ENCODE data around the gene TMEM233.

TMEM233 gene

DNA sequence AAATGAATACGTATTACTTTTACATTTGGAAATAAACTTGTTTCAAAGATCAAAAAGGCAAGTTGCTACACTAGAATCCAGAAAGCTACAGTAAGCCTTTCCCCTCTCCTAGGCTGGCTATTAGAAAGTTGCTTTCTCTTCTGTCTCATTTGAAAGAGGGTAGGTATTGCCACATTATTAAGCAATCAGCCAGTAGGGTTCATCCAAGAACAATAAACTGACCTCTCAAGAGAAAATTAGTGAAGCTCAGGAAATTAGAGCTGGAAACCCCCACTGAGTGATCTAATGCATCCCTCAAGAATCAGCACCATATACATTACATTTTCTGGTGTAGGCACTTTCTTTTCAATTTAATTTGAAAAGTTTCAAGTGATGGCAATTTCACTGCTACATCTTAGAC is 4.5 kb upstream of the TMEM233 start:
- ChIA-PET CTCF (interaction anchor here (1.4 kb wide), 1 partner anchor 44 kb away, joined by 4 read pairs; no protein-coding TSS in a partner anchor), POLR2A (no interaction called here)
- TF ChIP-seq, protein P1, sequence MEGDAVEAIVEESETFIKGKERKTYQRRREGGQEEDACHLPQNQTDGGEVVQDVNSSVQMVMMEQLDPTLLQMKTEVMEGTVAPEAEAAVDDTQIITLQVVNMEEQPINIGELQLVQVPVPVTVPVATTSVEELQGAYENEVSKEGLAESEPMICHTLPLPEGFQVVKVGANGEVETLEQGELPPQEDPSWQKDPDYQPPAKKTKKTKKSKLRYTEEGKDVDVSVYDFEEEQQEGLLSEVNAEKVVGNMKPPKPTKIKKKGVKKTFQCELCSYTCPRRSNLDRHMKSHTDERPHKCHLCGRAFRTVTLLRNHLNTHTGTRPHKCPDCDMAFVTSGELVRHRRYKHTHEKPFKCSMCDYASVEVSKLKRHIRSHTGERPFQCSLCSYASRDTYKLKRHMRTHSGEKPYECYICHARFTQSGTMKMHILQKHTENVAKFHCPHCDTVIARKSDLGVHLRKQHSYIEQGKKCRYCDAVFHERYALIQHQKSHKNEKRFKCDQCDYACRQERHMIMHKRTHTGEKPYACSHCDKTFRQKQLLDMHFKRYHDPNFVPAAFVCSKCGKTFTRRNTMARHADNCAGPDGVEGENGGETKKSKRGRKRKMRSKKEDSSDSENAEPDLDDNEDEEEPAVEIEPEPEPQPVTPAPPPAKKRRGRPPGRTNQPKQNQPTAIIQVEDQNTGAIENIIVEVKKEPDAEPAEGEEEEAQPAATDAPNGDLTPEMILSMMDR (IDR thresholded peaks at IDR 0.05; ENCODE audit: control extremely low read depth, extremely low read depth, low read depth, missing control alignments) = no peak
- DNase-seq (ENCODE audit: extremely low spot score) = no peak

DNA sequence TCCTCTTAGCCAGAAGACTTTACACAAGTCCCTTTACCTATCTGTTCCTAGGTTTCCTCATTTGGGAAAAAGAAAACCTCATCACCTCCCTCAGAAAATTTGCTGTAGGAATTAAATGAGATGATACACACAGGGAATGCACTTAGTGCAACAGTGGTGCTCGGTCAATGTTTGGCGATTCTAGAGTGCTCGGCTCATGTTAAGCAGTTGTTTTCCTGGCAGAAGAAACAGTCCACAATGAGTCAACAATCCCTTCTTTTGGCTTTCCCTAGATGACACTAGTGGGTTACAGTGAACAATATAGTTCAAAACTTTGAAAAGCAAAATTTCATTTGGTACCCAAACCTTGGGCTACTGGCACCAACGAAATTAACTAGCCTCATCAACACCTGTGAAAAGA is 3.9 kb upstream of the TMEM233 start:
- ChIA-PET POLR2A (no interaction called here), CTCF (interaction anchor here (1.4 kb wide), 1 partner anchor 45 kb away, joined by 4 read pairs; no protein-coding TSS in a partner anchor)
- TF ChIP-seq, protein P1 (IDR thresholded peaks at IDR 0.05; ENCODE audit: control extremely low read depth, extremely low read depth, low read depth, missing control alignments) = no peak
- DNase-seq (ENCODE audit: extremely low spot score) = no peak

DNA sequence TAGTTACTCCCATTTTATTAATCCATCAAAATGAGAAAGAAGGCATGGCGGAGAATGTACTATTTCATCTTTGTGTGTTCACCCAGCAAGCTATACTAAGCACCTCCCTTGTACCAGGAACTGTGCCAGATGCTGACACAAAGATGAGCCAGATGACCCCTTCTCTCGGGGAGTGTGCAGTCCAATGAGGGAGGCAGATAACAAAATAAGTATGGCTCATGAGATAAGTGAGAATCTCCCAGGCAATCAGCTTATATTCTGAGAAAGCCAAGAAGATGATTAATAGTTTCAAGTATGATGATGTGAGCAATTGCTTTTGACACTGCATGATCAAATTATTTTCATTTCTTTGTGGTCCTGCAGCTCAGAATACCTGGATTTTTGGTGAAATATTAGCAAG is 1.3 kb upstream of the TMEM233 start:
- TF ChIP-seq, protein P1 (IDR thresholded peaks at IDR 0.05; ENCODE audit: control extremely low read depth, extremely low read depth, low read depth, missing control alignments) = no peak
- ChIA-PET CTCF (interaction anchor here (1.4 kb wide), 1 partner anchor 11 kb away, joined by 5 read pairs; no protein-coding TSS in a partner anchor), POLR2A (no interaction called here)
- DNase-seq (ENCODE audit: extremely low spot score) = no peak

DNA sequence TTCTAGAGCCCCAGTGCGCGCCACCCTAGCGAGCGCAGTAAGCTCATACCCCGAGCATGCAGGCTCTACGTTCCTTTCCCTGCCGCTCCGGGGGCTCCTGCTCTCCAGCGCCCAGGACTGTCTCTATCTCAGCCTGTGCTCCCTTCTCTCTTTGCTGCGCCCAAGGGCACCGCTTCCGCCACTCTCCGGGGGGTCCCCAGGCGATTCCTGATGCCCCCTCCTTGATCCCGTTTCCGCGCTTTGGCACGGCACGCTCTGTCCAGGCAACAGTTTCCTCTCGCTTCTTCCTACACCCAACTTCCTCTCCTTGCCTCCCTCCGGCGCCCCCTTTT is 791 bp downstream of the TMEM233 start:
- CTCF ChIA-PET = interaction anchor here (1.5 kb wide), 1 partner anchor 9 kb away, joined by 3 read pairs; no protein-coding TSS in a partner anchor
- POLR2A ChIA-PET = no interaction called here
- DNase-seq (ENCODE audit: extremely low spot score) = no peak
- TF ChIP-seq, protein P1 (IDR thresholded peaks at IDR 0.05; ENCODE audit: control extremely low read depth, extremely low read depth, low read depth, missing control alignments) = no peak

DNA sequence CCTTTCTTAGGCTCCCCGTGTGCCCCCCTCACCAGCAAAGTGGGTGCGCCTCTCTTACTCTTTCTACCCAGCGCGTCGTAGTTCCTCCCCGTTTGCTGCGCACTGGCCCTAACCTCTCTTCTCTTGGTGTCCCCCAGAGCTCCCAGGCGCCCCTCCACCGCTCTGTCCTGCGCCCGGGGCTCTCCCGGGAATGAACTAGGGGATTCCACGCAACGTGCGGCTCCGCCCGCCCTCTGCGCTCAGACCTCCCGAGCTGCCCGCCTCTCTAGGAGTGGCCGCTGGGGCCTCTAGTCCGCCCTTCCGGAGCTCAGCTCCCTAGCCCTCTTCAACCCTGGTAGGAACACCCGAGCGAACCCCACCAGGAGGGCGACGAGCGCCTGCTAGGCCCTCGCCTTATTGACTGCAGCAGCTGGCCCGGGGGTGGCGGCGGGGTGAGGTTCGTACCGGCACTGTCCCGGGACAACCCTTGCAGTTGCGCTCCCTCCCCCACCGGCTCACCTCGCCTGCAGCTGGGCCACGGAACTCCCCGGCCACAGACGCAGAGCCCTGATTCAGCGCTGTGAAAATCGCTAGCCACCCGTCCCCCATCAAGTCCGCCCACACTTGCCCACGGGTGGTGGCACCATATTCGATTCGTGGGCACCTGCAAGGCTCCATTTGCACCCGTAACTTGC is 1.3 kb downstream of the TMEM233 start:
- POLR2A ChIA-PET = no interaction called here
- DNase-seq (ENCODE audit: extremely low spot score) = peak; percentile 23
- CTCF ChIA-PET = interaction anchor here (1.5 kb wide), 2 partner anchors 8 to 26 kb away, joined by 3 read pairs; no protein-coding TSS in a partner anchor
- TF ChIP-seq, protein P1 (IDR thresholded peaks at IDR 0.05; ENCODE audit: control extremely low read depth, extremely low read depth, low read depth, missing control alignments) = no peak

DNA sequence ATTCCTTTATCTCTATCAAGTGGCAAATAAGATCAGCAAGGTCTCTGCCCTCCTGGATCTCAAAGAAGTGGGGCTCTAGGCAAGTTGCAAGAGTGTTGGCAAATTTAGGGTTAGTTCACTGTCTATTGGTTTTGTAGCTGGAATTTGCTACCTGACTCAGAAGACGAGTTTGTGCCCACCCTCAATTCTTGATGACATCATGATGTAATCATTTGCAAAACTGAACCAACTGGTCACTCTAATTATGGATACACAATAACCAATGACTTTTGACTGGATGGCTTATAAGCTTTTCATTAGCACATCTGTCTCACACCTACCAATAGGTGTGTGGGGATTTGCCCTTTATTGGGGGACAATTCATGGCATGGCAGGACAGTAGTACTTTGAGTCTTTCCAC is 4.6 kb downstream of the TMEM233 start:
- TF ChIP-seq, protein P1 (IDR thresholded peaks at IDR 0.05; ENCODE audit: control extremely low read depth, extremely low read depth, low read depth, missing control alignments) = no peak
- ChIA-PET POLR2A (no interaction called here), CTCF (interaction anchor here (1.1 kb wide), 1 partner anchor 10 kb away, joined by 4 read pairs; no protein-coding TSS in a partner anchor)
- DNase-seq (ENCODE audit: extremely low spot score) = no peak
